OCI-LY7 (cell line): ENCODE data around the gene USH1C. TPM values are rescaled to one million over a fixed set of nuclear protein-coding genes. Genes with fewer than 3 reads are reported as not detected.

Experiments
- BruUV-seq: library from RNA; stranded (reverse); fragments of 400-500 nt; replicated peaks from 2 replicates; lab custom pipeline; 2021; lab: Mats Ljungman, UMichigan
- CTCF ChIA-PET: fragments of 300-600 bp; sonication (Branson Sonifier 250); formaldehyde crosslinking; loops from one replicate; lab custom pipeline; 2022; ENCODE audit warnings: antibody characterized with exemption; ENCODE audit not compliant: unreplicated experiment; lab: Charles Lee
- POLR2A ChIA-PET: fragments of 300-600 bp; sonication (Branson Sonifier 250); formaldehyde crosslinking; loops from one replicate; lab custom pipeline; 2022; ENCODE audit warnings: antibody characterized with exemption; lab: Charles Lee
- DNase-seq: peaks from one replicate; pipeline ENCODE4 v3.0.0-alpha.2; 2015; ENCODE audit warnings: low spot score
- H2AFZ ChIP-seq: fragments of 200-600 bp; sonication (generic), shearing (Covaris generic); 2 replicates; pipeline ENCODE4 v1.6.1; 2014; ENCODE audit warnings: mild to moderate bottlenecking, antibody characterized with exemption, low read length, moderate library complexity
- H3K27ac ChIP-seq: fragments of 200-600 bp; sonication (generic); 2 replicates; pipeline ENCODE4 v1.5.1; 2014; ENCODE audit warnings: mixed run types, low read depth, mild to moderate bottlenecking, moderate library complexity, low read length, inconsistent platforms; ENCODE audit not compliant: poor library complexity, severe bottlenecking
- H3K36me3 ChIP-seq: fragments of 200-600 bp; sonication (generic); 2 replicates; pipeline ENCODE4 v1.6.1; 2014; ENCODE audit warnings: mild to moderate bottlenecking, antibody characterized with exemption, low read length, moderate library complexity, mixed read lengths; ENCODE audit not compliant: insufficient read depth
- H3K4me1 ChIP-seq: fragments of 200-600 bp; sonication (generic); 2 replicates; pipeline ENCODE4 v1.5.1; 2014; ENCODE audit warnings: mild to moderate bottlenecking, low read length; ENCODE audit not compliant: insufficient read depth, poor library complexity, severe bottlenecking
- H3K4me2 ChIP-seq: fragments of 200-600 bp; sonication (generic); 2 replicates; pipeline ENCODE4 v1.6.1; 2014; ENCODE audit warnings: mild to moderate bottlenecking, low read length
- H3K4me3 ChIP-seq: fragments of 200-600 bp; sonication (generic); 2 replicates; pipeline ENCODE4 v1.5.1; 2014; ENCODE audit warnings: mild to moderate bottlenecking, low read depth, low read length; ENCODE audit not compliant: poor library complexity, severe bottlenecking
- H3K79me2 ChIP-seq: fragments of 200-600 bp; sonication (generic); 2 replicates; pipeline ENCODE4 v1.6.1; 2016; ENCODE audit warnings: low read depth, mild to moderate bottlenecking, low read length, moderate library complexity, mixed read lengths; ENCODE audit not compliant: insufficient read depth
- H3K9me2 ChIP-seq: fragments of 200-600 bp; sonication (generic); 2 replicates; pipeline ENCODE4 v1.6.1; 2016; ENCODE audit warnings: mild to moderate bottlenecking, low read length, mixed read lengths; ENCODE audit not compliant: insufficient read depth
- H3K9me3 ChIP-seq: fragments of 200-600 bp; sonication (generic); 2 replicates; pipeline ENCODE4 v1.6.1; 2014; ENCODE audit warnings: mild to moderate bottlenecking, mixed run types, low read length, mixed read lengths
- H4K20me1 ChIP-seq: fragments of 200-600 bp; sonication (generic); 2 replicates; pipeline ENCODE4 v1.6.1; 2014; ENCODE audit warnings: mild to moderate bottlenecking, antibody characterized with exemption, low read length, moderate library complexity, mixed read lengths; ENCODE audit not compliant: insufficient read depth
- CTCF ChIP-seq: fragments of 200-600 bp; sonication (generic); conservative IDR thresholded peaks from 2 replicates; pipeline ENCODE4 v1.5.1; 2014; ENCODE audit warnings: mild to moderate bottlenecking, antibody characterized with exemption, low read length, moderate library complexity, mixed read lengths
- EZH2phosphoT487 ChIP-seq: fragments of 200-600 bp; sonication (generic); IDR thresholded peaks from 2 replicates; pipeline ENCODE4 v1.6.1; 2018; ENCODE audit warnings: low read depth, borderline replicate concordance, mild to moderate bottlenecking, mixed run types, antibody characterized with exemption, low read length, moderate library complexity, mixed read lengths
- intact Hi-C: fragments of 100-400 bp; cut with micrococcal nuclease; formaldehyde crosslinking; loops from one replicate; pipeline ENCODE4 v1.10.0; 2022; ENCODE audit not compliant: unreplicated experiment
- total RNA-seq, 2 experiments: library from RNA; depleted of rRNA in 1 of 2; stranded (reverse); fragments of >200 nt in 1 of 2; shearing (Covaris generic) in 1 of 2; gene quantifications; 2 replicates each; pipeline ENCODE4 v1.2.3, GENCODE V29; 2014 to 2022

The USH1C gene
- total RNA-seq, 2 experiments from 2014 or later = not detected

- CTCF ChIA-PET = no interaction called here
- no peaks in the 10 kb centered on the region for H3K4me1 ChIP-seq
- no peaks in the 10 kb centered on the region for H3K9me3 ChIP-seq
- TF ChIP-seq CTCF (no peak), EZH2phosphoT487 (no peak)
- no peak overlapping the region for H3K27ac ChIP-seq
- intact Hi-C loops = no loop called here
- DNase-seq = no peak
- H3K9me2 ChIP-seq = no peaks in the 10 kb centered on the region
- H2AFZ ChIP-seq = no peak overlapping the region
- no peaks in the 10 kb centered on the region for H4K20me1 ChIP-seq
- POLR2A ChIA-PET = interaction anchor here (0.6 kb wide), 1 partner anchor 941 kb away, joined by 4 read pairs; no protein-coding TSS in a partner anchor
- no TSS peak for BruUV-seq
- H3K4me3 ChIP-seq = no peak overlapping the region
- H3K36me3 ChIP-seq = no peaks in the 10 kb centered on the region
- no peaks in the 10 kb centered on the region for H3K79me2 ChIP-seq
- no peak overlapping the region for H3K4me2 ChIP-seq
These were observed 37.3 kb downstream of the USH1C start for GRCh38 chr11:17506942-17507341.

- POLR2A ChIA-PET = no interaction called here
- Histone ChIP-seq H3K36me3 (no peaks in the 10 kb centered on the region), H3K79me2 (no peaks in the 10 kb centered on the region), H3K9me2 (no peaks in the 10 kb centered on the region), H3K4me2 (no peak overlapping the region), H3K4me1 (no peaks in the 10 kb centered on the region), H2AFZ (no peak overlapping the region), H3K9me3 (no peaks in the 10 kb centered on the region), H3K4me3 (no peak overlapping the region), H3K27ac (no peak overlapping the region), H4K20me1 (no peaks in the 10 kb centered on the region)
- TF ChIP-seq CTCF (no peak), EZH2phosphoT487 (no peak)
- intact Hi-C loops = no loop called here
- no peak for DNase-seq
- BruUV-seq = no TSS peak
- CTCF ChIA-PET = no interaction called here
These were observed 37.9 kb downstream of the USH1C start for GRCh38 chr11:17506314-17506713.

- POLR2A ChIA-PET = interaction anchor here (0.7 kb wide), 1 partner anchor 120 kb away, joined by 3 read pairs; no protein-coding TSS in a partner anchor
- TF ChIP-seq EZH2phosphoT487 = no peak
- TF ChIP-seq CTCF = no peak
- Histone ChIP-seq H3K9me2 (no peaks in the 10 kb centered on the region), H2AFZ (no peak overlapping the region), H3K27ac (no peak overlapping the region), H4K20me1 (no peaks in the 10 kb centered on the region), H3K79me2 (no peaks in the 10 kb centered on the region), H3K36me3 (no peaks in the 10 kb centered on the region), H3K4me3 (no peak overlapping the region), H3K9me3 (no peaks in the 10 kb centered on the region), H3K4me2 (no peak overlapping the region), H3K4me1 (no peaks in the 10 kb centered on the region)
- intact Hi-C loops = no loop called here
- no peak for DNase-seq
- CTCF ChIA-PET = interaction anchor here (1.0 kb wide), 1 partner anchor 17 kb away, joined by 3 read pairs; no protein-coding TSS in a partner anchor
- BruUV-seq = no TSS peak
These were observed 39.1 kb downstream of the USH1C start for GRCh38 chr11:17505146-17505545.
